ENCODE results near the gene PANK3. TPM values are rescaled to one million over a fixed set of nuclear protein-coding genes. Genes with fewer than 3 reads are reported as not detected.
"Not testable (repeated sequence)": the region's sequence is repeated elsewhere in the genome, so short reads cannot be mapped to it uniquely, and the experiment has no call there.

The PANK3 gene
- total RNA-seq, 2 donors from 2014 or later, result 30.2 to 39.2 TPM

DNA sequence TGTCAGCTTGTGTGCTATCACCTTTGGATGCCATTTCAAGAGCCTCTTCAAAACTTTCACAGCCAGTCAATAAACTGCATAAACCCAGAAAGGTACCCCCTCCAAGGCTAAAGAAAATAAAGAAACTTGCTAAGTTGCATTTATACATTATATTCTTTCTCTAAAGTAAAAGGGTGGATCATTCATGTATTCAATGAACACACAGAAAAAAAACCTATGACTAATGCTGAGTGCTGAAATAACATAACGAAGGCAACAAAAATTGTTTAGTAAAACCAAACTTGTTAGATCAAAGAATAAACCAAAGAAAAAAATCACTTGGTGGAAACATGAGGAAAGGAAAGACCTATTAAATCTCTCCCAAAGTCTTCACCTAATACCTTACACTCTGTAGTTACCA is 15.2 kb downstream of the PANK3 start:
- ATAC-seq (no peak), DNase-seq (no peak)
- Mint-ChIP-seq H3K27ac (no peak overlapping the region), H3K4me1 (peaks cover 14% of the 10 kb centered on the region), H3K36me3 (ENCODE audit: low read depth) (peaks cover 6% of the 10 kb centered on the region), H3K4me3 (no peak overlapping the region), H3K27me3 (no peaks in the 10 kb centered on the region)
- H3K9me3 ChIP-seq (ENCODE audit: control insufficient read depth, low read length, poor library complexity, severe bottlenecking), result no peaks in the 10 kb centered on the region

DNA sequence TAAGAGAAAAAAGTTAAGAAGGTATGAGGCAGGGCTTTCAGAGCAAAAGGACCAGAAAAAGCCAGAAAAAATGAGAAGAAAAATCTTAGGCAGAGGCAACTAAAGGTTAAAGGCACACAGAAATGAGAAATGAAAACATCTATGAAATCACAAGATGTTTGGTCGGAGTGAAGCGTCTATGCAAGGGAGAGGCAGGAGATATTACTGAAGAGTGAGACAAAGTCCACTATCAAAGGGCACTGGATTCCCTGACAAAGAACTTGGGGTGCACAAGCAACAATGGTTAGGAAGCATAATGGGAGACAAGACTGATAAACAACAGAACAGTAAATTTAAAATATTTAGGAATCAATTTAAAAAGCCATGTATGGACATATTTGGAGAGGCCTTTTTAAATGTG is 16.9 kb downstream of the PANK3 start:
- H3K27me3 Mint-ChIP-seq, result no peaks in the 10 kb centered on the region
- peaks cover 11% of the 10 kb centered on the region for H3K4me1 Mint-ChIP-seq
- H3K4me3 Mint-ChIP-seq, result no peak overlapping the region
- no peak for DNase-seq
- ATAC-seq, result no peak
- H3K27ac Mint-ChIP-seq, result no peak overlapping the region
- H3K36me3 Mint-ChIP-seq (ENCODE audit: low read depth), result peaks cover 6% of the 10 kb centered on the region
- H3K9me3 ChIP-seq (ENCODE audit: control insufficient read depth, low read length, poor library complexity, severe bottlenecking), result no peaks in the 10 kb centered on the region

DNA sequence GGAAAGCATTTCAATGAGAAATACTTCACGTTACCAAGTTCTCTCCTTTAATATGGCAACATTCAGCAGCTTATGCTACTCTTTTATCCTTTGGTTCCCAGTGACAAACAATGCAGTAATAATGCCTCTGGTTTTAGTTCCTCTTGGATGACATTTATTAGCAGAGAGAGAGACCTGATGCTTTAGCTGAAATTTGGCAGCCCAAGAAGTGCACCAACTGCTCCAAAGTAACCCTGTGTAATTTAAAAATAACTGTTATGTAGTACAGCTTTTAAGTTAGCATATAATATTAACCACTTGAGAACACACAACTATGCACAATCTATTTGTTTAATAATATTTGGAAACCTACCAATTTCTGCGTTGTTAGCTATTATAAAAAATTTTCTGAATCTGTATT is 21.8 kb downstream of the PANK3 start:
- Mint-ChIP-seq H3K27me3 (no peaks in the 10 kb centered on the region), H3K4me3 (no peak overlapping the region), H3K36me3 (ENCODE audit: low read depth) (peaks cover 13% of the 10 kb centered on the region), H3K27ac (no peak overlapping the region), H3K4me1 (peaks cover 10% of the 10 kb centered on the region)
- H3K9me3 ChIP-seq (ENCODE audit: control insufficient read depth, low read length, poor library complexity, severe bottlenecking), result no peaks in the 10 kb centered on the region
- DNase-seq (no peak), ATAC-seq (no peak)

DNA sequence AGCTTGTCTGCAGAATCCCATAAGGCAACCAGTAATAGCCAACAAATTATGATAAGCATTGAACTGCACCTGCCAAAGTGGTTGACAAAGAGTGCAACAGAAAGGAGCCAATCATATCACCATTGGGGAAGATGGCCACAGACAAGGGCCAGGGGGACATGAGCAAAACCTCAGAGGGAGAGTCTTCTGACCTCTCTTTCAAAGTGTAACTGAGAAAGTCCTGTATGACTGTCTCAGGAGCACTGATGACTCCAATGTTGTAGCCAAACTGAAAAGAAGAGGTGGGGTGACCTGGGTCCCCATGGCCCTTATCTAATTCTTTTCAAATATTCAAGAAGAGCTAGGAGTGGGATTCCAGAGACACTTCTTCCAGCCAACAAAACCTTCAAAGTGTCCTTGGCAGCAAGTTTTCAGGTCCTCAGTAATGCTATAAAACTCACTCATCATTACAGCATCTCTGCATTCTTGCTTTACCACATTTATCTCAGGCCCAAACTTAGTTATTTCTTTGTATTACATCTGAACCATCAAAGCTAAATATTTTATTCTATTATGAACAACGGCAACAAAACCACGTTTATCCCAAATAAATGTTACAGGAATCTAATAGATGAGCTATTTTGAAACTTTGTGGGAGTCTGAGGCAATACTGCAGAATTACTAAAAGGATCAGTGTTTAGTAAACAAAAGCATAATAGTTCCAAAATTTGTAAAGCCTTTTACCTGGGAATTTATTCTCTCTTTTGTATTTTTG is 25.6 kb downstream of the PANK3 start:
- Mint-ChIP-seq H3K4me3 (no peak overlapping the region), H3K27me3 (no peaks in the 10 kb centered on the region), H3K36me3 (ENCODE audit: low read depth) (peaks cover 7% of the 10 kb centered on the region), H3K27ac (no peak overlapping the region), H3K4me1 (peaks cover 4% of the 10 kb centered on the region)
- no peak for ATAC-seq
- H3K9me3 ChIP-seq (ENCODE audit: control insufficient read depth, low read length, poor library complexity, severe bottlenecking), result no peaks in the 10 kb centered on the region
- no peak for DNase-seq

DNA sequence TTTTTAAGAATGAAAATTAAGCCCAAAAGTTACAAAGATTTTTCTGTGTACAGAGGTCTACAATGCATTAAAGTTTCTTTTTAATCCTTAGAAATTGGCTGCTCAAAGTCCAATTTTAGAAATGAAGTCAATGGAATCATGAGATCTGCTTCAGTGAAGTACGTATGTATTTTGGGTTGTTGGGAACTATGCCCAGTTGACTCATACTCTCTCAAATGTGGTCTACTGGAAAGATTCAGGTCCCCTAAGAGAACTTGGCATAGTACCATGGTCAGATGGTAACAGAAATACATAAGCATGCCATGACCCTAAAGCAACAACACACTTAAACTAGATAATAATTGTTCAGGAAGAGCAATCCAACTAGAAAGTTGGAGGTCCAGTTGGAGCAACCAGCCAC is 27.0 kb downstream of the PANK3 start:
- Mint-ChIP-seq H3K36me3 (ENCODE audit: low read depth) (peaks cover 9% of the 10 kb centered on the region), H3K27me3 (no peaks in the 10 kb centered on the region), H3K4me3 (no peak overlapping the region), H3K4me1 (peaks cover 4% of the 10 kb centered on the region), H3K27ac (no peak overlapping the region)
- H3K9me3 ChIP-seq (ENCODE audit: control insufficient read depth, low read length, poor library complexity, severe bottlenecking), result no peaks in the 10 kb centered on the region
- no peak for DNase-seq
- no peak for ATAC-seq

DNA sequence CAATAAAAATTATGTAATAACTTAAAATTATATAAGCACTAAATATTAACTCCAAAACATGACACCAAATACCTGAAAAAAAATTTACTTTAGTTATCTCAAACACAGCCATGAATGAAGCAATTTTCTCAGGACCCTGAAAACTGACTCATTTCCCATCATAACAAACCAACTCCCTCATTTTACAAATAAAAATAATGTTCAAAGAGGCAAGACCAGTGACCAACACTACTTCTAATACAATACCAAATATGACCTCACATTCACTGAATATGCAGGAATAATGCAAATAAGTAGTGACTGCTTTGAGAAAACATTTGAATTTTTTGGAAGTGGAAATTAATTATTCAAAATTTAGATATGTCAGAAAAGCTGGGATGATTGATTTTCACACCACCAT is 28.5 kb downstream of the PANK3 start:
- ATAC-seq, result no peak
- H3K9me3 ChIP-seq (ENCODE audit: control insufficient read depth, low read length, poor library complexity, severe bottlenecking), result no peaks in the 10 kb centered on the region
- Mint-ChIP-seq H3K4me3 (no peak overlapping the region), H3K27me3 (no peaks in the 10 kb centered on the region), H3K36me3 (ENCODE audit: low read depth) (peaks cover 9% of the 10 kb centered on the region), H3K27ac (no peak overlapping the region), H3K4me1 (peaks cover 4% of the 10 kb centered on the region)
- no peak for DNase-seq

DNA sequence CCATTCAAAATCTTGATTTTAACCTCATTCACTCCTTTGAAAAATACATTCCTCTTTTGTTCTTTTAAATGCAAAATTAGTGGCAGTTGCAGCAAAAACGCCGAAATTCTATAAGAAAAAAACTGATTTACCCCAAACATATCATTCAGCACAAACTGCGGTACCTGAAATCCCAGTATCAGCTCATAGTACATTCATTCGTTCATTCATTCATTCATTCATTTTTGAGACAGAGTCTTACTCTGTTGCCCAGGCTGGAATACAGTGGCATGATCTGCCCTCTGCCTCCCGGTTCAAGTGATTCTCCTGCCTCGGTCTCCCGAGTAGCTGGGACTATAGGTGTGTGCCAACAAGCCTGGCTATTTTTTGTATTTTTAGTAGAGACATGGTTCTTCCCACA is 29.6 kb downstream of the PANK3 start:
- DNase-seq (no peak), ATAC-seq (no peak)
- peaks cover 4% of the 10 kb centered on the region for H3K4me1 Mint-ChIP-seq
- H3K36me3 Mint-ChIP-seq (ENCODE audit: low read depth), result peaks cover 9% of the 10 kb centered on the region
- H3K27me3 Mint-ChIP-seq, result no peaks in the 10 kb centered on the region
- no peaks in the 10 kb centered on the region for H3K9me3 ChIP-seq (ENCODE audit: control insufficient read depth, low read length, poor library complexity, severe bottlenecking)
- no peak overlapping the region for H3K4me3 Mint-ChIP-seq
- H3K27ac Mint-ChIP-seq, result no peak overlapping the region

DNA sequence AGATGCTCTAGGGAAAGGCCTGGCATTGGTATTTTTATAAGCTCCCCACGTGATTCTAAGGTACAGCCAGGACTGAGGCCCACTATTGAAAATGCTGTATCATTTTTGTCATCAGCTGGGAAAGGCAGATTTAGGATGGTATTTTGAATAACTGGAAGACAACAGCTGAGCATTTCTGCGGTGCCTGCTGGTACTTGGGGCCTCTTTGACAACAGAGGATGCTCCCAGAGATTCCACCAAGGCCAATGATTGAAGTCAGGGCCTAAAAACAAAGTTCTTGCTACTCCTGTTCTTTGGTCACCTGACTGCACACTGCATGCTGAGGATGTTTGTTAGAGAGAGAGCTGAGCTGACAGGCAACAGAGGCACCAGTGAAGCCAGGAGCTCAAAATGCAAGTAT is 42.0 kb downstream of the PANK3 start:
- Mint-ChIP-seq H3K27ac (no peak overlapping the region), H3K27me3 (peaks cover 19% of the 10 kb centered on the region), H3K4me1 (no peaks in the 10 kb centered on the region), H3K4me3 (no peak overlapping the region), H3K36me3 (ENCODE audit: low read depth) (peaks cover 2% of the 10 kb centered on the region)
- DNase-seq, result no peak
- no peak for ATAC-seq
- no peaks in the 10 kb centered on the region for H3K9me3 ChIP-seq (ENCODE audit: control insufficient read depth, low read length, poor library complexity, severe bottlenecking)

DNA sequence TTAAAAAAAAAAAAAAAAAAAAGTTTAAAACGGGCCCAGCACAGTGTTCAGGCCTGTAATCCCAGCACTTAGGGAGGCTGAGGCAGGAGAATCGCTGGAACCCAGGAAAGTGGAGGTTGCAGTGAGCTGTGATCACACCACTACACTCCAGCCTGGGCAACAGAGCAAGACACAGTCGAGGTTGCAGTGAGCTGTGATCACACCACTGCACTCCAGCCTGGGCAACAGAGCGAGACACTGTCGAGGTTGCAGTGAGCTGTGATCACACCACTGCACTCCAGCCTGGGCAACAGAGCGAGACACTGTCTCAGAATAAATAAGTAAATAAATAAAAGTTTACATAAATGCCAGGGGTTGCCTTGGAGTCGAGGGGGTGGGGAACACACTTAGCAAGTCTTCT is 44.8 kb downstream of the PANK3 start:
- not testable (repeated sequence) for H3K36me3 Mint-ChIP-seq (ENCODE audit: low read depth); H3K27ac Mint-ChIP-seq; ATAC-seq; H3K9me3 ChIP-seq (ENCODE audit: control insufficient read depth, low read length, poor library complexity, severe bottlenecking); DNase-seq; H3K4me1 Mint-ChIP-seq; H3K4me3 Mint-ChIP-seq
- peaks cover 40% of the 10 kb centered on the region for H3K27me3 Mint-ChIP-seq

DNA sequence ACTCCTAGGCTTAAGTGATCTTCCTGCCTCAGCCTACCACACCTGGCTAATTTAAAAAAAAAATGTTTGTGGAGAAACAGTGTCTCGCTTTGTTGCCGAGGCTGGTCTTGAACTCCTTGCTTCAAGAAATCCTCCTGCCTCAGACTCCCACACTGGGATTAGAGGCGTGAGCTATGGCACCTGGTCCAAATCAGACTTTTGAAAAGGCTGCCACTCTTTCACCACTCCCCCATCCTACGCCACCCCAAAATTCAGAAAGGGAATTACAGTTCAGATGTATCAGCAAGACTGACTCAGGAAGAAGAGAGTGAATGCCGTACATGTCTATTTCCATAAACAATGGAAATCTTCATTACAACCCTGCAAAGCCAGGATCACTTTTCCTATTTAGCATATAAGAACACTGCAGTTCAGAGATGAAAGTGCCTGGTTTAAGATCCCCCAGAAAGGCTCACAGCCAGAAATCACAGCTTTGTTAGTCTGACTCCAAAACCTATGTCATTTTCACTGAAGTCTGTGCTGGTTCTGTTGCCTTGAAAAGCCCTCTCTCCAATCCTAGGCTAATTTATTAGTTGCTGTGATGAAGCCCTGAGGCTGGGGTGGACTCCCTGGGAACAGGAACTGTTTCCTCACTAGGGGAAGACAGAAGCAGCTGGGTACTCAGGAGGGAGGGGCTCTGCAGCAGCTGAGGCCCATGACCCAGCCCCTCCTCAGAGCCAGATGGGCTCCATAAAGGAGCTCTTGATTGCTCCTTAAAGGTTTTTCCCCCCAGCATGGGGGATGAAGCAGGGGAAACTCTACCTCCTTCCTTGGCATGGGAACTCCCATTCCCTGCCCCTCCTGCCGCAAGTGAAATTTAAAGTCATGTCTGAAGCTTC is 46.9 kb downstream of the PANK3 start:
- Mint-ChIP-seq H3K27ac (no peak overlapping the region), H3K4me3 (no peak overlapping the region), H3K27me3 (peaks cover 45% of the 10 kb centered on the region)

DNA sequence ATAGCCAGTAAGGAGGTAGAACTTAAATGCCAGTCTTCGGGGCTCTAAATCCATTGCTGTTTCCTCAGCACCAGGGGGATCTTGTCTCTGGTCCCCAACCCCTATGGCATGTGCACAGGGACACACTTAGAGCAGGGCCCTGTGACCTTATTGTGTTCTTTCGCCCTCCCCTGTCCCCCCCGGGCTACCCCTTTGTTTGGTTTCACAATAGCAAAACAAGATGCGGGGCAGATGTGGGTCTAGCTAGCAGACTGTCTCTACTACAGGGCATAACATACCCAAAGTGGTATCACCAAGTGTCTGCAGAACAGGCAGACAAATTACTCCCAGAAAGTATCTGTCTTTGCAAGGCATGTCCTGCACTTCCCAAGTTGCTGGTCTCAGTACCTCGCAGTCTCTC is 48.0 kb downstream of the PANK3 start:
- no peak overlapping the region for H3K27ac Mint-ChIP-seq
- peaks cover 7% of the 10 kb centered on the region for H3K4me1 Mint-ChIP-seq
- peaks cover 5% of the 10 kb centered on the region for H3K36me3 Mint-ChIP-seq (ENCODE audit: low read depth)
- no peaks in the 10 kb centered on the region for H3K9me3 ChIP-seq (ENCODE audit: control insufficient read depth, low read length, poor library complexity, severe bottlenecking)
- DNase-seq, result no peak
- peaks cover 45% of the 10 kb centered on the region for H3K27me3 Mint-ChIP-seq
- ATAC-seq, result no peak
- no peak overlapping the region for H3K4me3 Mint-ChIP-seq

More for the DNA sequence above, 46.9 kb downstream of the PANK3 start:
- ATAC-seq (no peak), DNase-seq (no peak)
- Mint-ChIP-seq H3K36me3 (ENCODE audit: low read depth) (peaks cover 5% of the 10 kb centered on the region), H3K4me1 (peaks cover 7% of the 10 kb centered on the region)
- H3K9me3 ChIP-seq (ENCODE audit: control insufficient read depth, low read length, poor library complexity, severe bottlenecking), result no peaks in the 10 kb centered on the region

DNA sequence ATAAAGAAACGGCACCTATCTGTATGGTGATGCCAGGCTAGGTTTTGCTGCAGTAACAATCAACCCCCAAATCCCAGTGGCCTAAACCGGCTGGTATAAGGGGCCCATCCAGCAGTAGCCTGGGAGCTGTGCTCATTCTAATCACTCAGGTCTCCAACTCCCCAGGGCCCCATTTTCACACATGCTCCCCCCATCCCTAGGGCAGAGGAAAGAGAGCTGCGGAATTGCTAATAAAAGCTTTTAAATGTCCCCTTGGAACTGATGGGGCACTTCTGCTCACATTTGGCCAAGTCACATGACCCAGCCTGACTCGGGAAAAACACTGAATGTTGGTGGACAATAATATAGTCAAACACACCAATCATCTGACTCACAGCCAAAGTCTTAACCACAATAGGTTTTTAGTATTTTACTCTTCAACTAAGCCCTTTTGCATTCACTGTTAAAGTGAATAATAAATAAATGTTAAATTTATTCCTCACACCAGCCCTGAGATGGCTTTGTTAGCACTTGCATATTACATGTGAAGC is 48.5 kb downstream of the PANK3 start:
- no peaks in the 10 kb centered on the region for H3K9me3 ChIP-seq (ENCODE audit: control insufficient read depth, low read length, poor library complexity, severe bottlenecking)
- DNase-seq (no peak), ATAC-seq (no peak)
- Mint-ChIP-seq H3K4me3 (peak overlapping the region; percentile 71), H3K36me3 (ENCODE audit: low read depth) (peaks cover 5% of the 10 kb centered on the region), H3K27ac (no peak overlapping the region), H3K4me1 (peaks cover 7% of the 10 kb centered on the region), H3K27me3 (peaks cover 44% of the 10 kb centered on the region)

DNA sequence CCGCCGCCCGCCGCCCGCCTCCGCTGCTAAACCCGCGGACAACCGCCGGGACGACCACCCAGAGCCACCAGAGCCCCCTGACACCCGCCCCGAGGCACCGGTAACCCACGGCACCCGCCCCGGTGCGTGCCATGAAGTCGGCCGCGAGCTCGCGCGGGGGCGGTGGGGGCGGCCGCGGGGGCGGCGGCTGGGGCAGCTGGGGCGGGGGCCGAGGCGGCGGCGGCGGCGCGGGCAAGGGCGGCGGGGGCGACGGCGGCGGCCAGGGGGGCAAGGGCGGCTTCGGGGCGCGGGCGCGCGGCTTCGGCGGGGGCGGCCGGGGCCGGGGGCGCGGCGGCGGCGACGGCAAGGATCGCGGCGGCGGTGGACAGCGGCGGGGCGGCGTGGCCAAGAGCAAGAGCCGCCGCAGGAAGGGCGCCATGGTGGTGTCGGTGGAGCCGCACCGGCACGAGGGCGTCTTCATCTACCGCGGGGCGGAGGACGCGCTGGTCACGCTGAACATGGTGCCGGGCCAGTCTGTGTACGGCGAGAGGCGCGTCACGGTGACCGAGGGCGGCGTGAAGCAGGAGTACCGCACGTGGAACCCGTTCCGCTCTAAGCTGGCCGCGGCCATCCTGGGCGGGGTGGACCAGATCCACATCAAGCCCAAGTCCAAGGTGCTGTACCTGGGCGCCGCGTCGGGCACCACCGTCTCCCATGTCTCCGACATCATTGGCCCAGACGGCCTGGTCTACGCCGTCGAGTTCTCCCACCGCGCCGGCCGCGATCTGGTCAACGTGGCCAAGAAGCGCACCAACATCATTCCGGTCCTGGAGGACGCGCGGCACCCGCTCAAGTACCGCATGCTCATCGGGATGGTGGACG is 49.6 kb downstream of the PANK3 start:
- Mint-ChIP-seq H3K27ac (no peak overlapping the region), H3K4me1 (peaks cover 7% of the 10 kb centered on the region), H3K36me3 (ENCODE audit: low read depth) (peaks cover 5% of the 10 kb centered on the region), H3K4me3 (peak overlapping the region; percentile 71), H3K27me3 (peaks cover 41% of the 10 kb centered on the region)
- DNase-seq, result no peak
- no peaks in the 10 kb centered on the region for H3K9me3 ChIP-seq (ENCODE audit: control insufficient read depth, low read length, poor library complexity, severe bottlenecking)
- no peak for ATAC-seq

Measured in T-helper 17 cell (primary cell).